SK-N-MC (cell line): ENCODE data around the gene PTGR3.

Source experiments
- EZH2 ChIP-seq: fragments of 200-600 bp; sonication (generic); IDR thresholded peaks from one replicate; pipeline ENCODE4 v1.6.1; 2017; ENCODE audit warnings: antibody characterized with exemption
- FOXP2 ChIP-seq: optimal IDR thresholded peaks from 2 replicates; pipeline ENCODE3; 2011; ENCODE audit warnings: mild to moderate bottlenecking, moderate library complexity; ENCODE audit not compliant: insufficient read depth; ENCODE audit errors: extremely low read length, control extremely low read depth
- POLR2AphosphoS5 ChIP-seq: IDR thresholded peaks from 2 replicates; pipeline ENCODE4 v1.6.1; 2012; ENCODE audit warnings: mild to moderate bottlenecking, low read depth, low read length, borderline replicate concordance

DNA sequence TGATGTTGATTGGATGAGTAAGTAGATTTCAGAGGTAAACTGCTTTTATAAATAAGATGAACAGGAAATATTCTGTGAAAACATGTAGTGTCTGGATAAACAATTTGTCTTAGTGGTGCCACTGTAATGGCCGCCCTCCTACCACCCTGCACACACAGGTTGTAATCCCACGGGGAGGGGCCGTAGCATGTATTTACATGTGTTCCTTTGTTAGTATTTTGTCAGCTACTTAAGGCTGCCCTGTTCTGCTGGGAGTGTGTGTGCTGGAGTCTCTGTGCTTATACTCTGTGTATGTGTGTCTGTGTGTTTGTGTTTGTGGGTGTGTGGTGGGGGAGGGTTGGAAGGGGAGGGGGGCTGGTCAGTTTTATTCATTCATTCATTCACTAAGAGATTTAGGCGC is 6.7 kb upstream of the PTGR3 start:
- TF ChIP-seq POLR2AphosphoS5 (no peak), EZH2 (no peak), FOXP2 (no peak)
